SK-N-SH treated with all-trans-retinoic acid at 6 μM for 48 hours (cell line): Measurements from ENCODE around the gene ZNF423.

Source experiments
- ATAC-seq: fragments of 200-7000 bp; cut with Tn5 transposase; 3 replicates; pipeline ENCODE4 v1.9.1; 2020; ENCODE audit warnings: mild to moderate bottlenecking, moderate library complexity
- ARNTL ChIP-seq: fragments of 450-650 bp; formaldehyde crosslinking; IDR thresholded peaks from 2 replicates; pipeline ENCODE4 v1.5.0; 2020; ENCODE audit warnings: low read depth, mild to moderate bottlenecking, moderate library complexity, borderline replicate concordance
- CREB5 ChIP-seq: fragments of 250-450 bp; sonication (Bioruptor Pico); IDR thresholded peaks from 2 replicates; pipeline ENCODE4 v1.5.1; 2020; ENCODE audit warnings: low read depth, mild to moderate bottlenecking, moderate library complexity
- CSDC2 ChIP-seq: fragments of 250-450 bp; sonication (Bioruptor Pico); IDR thresholded peaks from 2 replicates; pipeline ENCODE4 v1.5.0; 2020; ENCODE audit warnings: mild to moderate bottlenecking, moderate library complexity
- CSRNP3 ChIP-seq: fragments of 250-450 bp; sonication (Bioruptor Pico); IDR thresholded peaks from 2 replicates; pipeline ENCODE4 v1.5.1; 2021; ENCODE audit warnings: mild to moderate bottlenecking, moderate library complexity
- ESRRG ChIP-seq: fragments of 250-450 bp; sonication (Bioruptor Pico); IDR thresholded peaks from 2 replicates; pipeline ENCODE4 v1.6.1; 2021; ENCODE audit warnings: mild to moderate bottlenecking
- GLIS3 ChIP-seq: fragments of 250-450 bp; sonication (Bioruptor Pico); IDR thresholded peaks from 2 replicates; pipeline ENCODE4 v1.5.0; 2020; ENCODE audit warnings: mild to moderate bottlenecking, moderate library complexity
- ISL1 ChIP-seq: fragments of 250-450 bp; sonication (Bioruptor Pico); IDR thresholded peaks from 2 replicates; pipeline ENCODE4 v2.1.2; 2022; ENCODE audit warnings: mild to moderate bottlenecking, moderate library complexity
- PATZ1 ChIP-seq: fragments of 250-450 bp; sonication (Bioruptor Pico); IDR thresholded peaks from 2 replicates; pipeline ENCODE4 v1.8.0; 2020; ENCODE audit warnings: mild to moderate bottlenecking, moderate library complexity, borderline replicate concordance
- POU6F1 ChIP-seq: fragments of 250-450 bp; sonication (Bioruptor Pico); IDR thresholded peaks from 2 replicates; pipeline ENCODE4 v1.8.0; 2021; ENCODE audit warnings: low read depth, mild to moderate bottlenecking, moderate library complexity, borderline replicate concordance
- PPARA ChIP-seq: fragments of 250-450 bp; sonication (Bioruptor Pico); IDR thresholded peaks from 2 replicates; pipeline ENCODE4 v1.5.0; 2020; ENCODE audit warnings: mild to moderate bottlenecking, borderline replicate concordance
- RARB ChIP-seq: fragments of 250-450 bp; sonication (Bioruptor Pico); IDR thresholded peaks from 2 replicates; pipeline ENCODE4 v1.8.0; 2021; ENCODE audit warnings: mild to moderate bottlenecking, moderate library complexity
- SNAI2 ChIP-seq: fragments of 250-450 bp; sonication (Bioruptor Pico); IDR thresholded peaks from 2 replicates; pipeline ENCODE4 v1.5.0; 2020; ENCODE audit warnings: mild to moderate bottlenecking, moderate library complexity
- TOX ChIP-seq: fragments of 250-450 bp; sonication (Bioruptor Pico); IDR thresholded peaks from 2 replicates; pipeline ENCODE4 v1.8.0; 2021; ENCODE audit warnings: mild to moderate bottlenecking, moderate library complexity, borderline replicate concordance
- TSHZ2 ChIP-seq: fragments of 250-450 bp; sonication (Bioruptor Pico); IDR thresholded peaks from 2 replicates; pipeline ENCODE4 v1.5.0; 2020; ENCODE audit warnings: mild to moderate bottlenecking, moderate library complexity
- ZC3H10 ChIP-seq: fragments of 250-450 bp; sonication (Bioruptor Pico); IDR thresholded peaks from 2 replicates; pipeline ENCODE4 v1.5.1; 2021; ENCODE audit warnings: mild to moderate bottlenecking, moderate library complexity
- ZFP3 ChIP-seq: fragments of 250-450 bp; sonication (Bioruptor Pico); IDR thresholded peaks from 2 replicates; pipeline ENCODE4 v1.5.0; 2020; ENCODE audit warnings: mild to moderate bottlenecking, moderate library complexity

Gene ZNF423

GRCh38 chr16:49483251-49483650 is 372.7 kb downstream of the ZNF423 start:
- ATAC-seq: no peak
- TF ChIP-seq ESRRG (CRISPR knock-in tag): no peak
- TF ChIP-seq GLIS3 (CRISPR knock-in tag): no peak
- TF ChIP-seq POU6F1: no peak
- no peak for TF ChIP-seq SNAI2 (CRISPR knock-in tag)
- TF ChIP-seq TSHZ2 (CRISPR knock-in tag): no peak
- no peak for TF ChIP-seq ARNTL (CRISPR knock-in tag)
- no peak for TF ChIP-seq CREB5 (CRISPR knock-in tag)
- TF ChIP-seq PPARA (CRISPR knock-in tag): no peak
- no peak for TF ChIP-seq CSRNP3 (CRISPR knock-in tag)
- no peak for TF ChIP-seq ZFP3
- no peak for TF ChIP-seq PATZ1
- no peak for TF ChIP-seq RARB (CRISPR knock-in tag)
- TF ChIP-seq ISL1 (CRISPR knock-in tag): no peak
- TF ChIP-seq CSDC2: no peak

GRCh38 chr16:49482690-49483089 is 373.2 kb downstream of the ZNF423 start:
- TF ChIP-seq GLIS3 (CRISPR knock-in tag) (no peak), CREB5 (CRISPR knock-in tag) (no peak), PPARA (CRISPR knock-in tag) (no peak), ESRRG (CRISPR knock-in tag) (no peak), ARNTL (CRISPR knock-in tag) (no peak)
- ATAC-seq: no peak

- ATAC-seq: no peak
- TF ChIP-seq ZC3H10 (no peak), CSRNP3 (CRISPR knock-in tag) (no peak), TOX (CRISPR knock-in tag) (no peak)
Observed at GRCh38 chr16:49478616-49479015, 377.3 kb downstream of the ZNF423 start.
